Fibroblast of mammary gland (primary cell): ENCODE data around the gene ZFC3H1.

Experiments used
- DNase-seq: peaks from one replicate; pipeline ENCODE4 v3.0.0-alpha.2; 2010; ENCODE audit warnings: low read depth
- H3K4me3 ChIP-seq: 2 replicates; pipeline ENCODE4 v1.5.1; 2011; ENCODE audit warnings: low read depth, mild to moderate bottlenecking, low read length, moderate library complexity; ENCODE audit not compliant: control insufficient read depth
- TF ChIP-seq, protein P1 (sequence below): conservative IDR thresholded peaks from 2 replicates; pipeline ENCODE4 v1.5.1; 2011; ENCODE audit warnings: low read depth, low read length, inconsistent platforms; ENCODE audit not compliant: control insufficient read depth, insufficient read depth

The ZFC3H1 gene

DNA sequence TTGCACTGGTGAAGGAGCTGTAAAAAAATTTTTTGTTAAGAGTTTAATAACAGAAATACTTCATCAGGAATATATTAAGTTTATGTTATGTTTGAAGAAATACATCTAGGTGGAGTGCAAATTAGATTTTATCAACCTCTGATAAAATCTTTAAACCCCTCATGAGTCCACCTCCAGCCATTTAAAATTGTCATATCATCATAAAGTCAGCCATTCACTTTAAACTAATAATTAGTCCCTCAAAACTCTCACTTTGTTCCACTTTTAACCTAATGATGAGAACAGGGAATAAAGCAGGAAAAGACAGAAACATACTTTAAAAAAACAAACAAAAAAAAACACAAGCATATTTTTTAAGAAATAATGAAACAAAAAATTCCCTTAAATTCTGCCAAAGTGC, 25.1 kb downstream of the ZFC3H1 start:
- no peak overlapping the region for H3K4me3 ChIP-seq
- DNase-seq, result no peak
- TF ChIP-seq, protein P1, sequence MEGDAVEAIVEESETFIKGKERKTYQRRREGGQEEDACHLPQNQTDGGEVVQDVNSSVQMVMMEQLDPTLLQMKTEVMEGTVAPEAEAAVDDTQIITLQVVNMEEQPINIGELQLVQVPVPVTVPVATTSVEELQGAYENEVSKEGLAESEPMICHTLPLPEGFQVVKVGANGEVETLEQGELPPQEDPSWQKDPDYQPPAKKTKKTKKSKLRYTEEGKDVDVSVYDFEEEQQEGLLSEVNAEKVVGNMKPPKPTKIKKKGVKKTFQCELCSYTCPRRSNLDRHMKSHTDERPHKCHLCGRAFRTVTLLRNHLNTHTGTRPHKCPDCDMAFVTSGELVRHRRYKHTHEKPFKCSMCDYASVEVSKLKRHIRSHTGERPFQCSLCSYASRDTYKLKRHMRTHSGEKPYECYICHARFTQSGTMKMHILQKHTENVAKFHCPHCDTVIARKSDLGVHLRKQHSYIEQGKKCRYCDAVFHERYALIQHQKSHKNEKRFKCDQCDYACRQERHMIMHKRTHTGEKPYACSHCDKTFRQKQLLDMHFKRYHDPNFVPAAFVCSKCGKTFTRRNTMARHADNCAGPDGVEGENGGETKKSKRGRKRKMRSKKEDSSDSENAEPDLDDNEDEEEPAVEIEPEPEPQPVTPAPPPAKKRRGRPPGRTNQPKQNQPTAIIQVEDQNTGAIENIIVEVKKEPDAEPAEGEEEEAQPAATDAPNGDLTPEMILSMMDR, result no peak

GRCh38 chr12:71636704-71637115, 26.9 kb downstream of the ZFC3H1 start:
- DNase-seq, result peak; percentile 79
- no peak overlapping the region for H3K4me3 ChIP-seq
- TF ChIP-seq, protein P1, result peak; percentile 89

DNA sequence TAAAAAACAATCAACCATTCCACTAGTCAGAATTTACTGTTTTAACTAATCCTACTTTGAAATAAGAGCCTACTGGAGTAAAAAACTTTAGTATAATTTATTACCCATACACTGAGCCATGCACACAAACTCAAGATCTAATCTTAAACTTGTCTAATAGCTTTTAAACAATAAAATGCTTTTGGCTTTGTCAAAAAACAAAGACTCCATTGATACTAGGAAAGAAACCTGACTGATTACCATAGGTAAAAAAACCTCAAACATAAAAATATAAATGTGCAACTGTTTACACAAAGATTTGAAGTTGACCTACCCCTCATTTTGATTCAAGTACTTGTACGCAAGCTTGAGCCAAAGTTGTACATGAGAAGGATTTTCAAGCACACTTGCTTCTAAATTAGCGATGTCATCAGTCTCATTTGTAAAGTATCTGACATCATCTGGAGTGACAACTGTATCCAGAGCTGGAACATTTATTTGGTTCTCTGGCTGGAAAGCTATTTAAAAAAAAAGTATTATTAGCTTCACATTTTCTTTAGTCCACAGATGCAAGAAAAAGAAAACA, 36.1 kb downstream of the ZFC3H1 start:
- H3K4me3 ChIP-seq, result no peak overlapping the region
- no peak for DNase-seq
- TF ChIP-seq, protein P1, result no peak

- DNase-seq, result peak; percentile 38
- H3K4me3 ChIP-seq, result no peak overlapping the region
- TF ChIP-seq, protein P1, result no peak
These were observed 36.9 kb downstream of the ZFC3H1 start for GRCh38 chr12:71626768-71627167.

- no peak for DNase-seq
- TF ChIP-seq, protein P1, result no peak
- H3K4me3 ChIP-seq, result no peak overlapping the region
These were observed 37.5 kb downstream of the ZFC3H1 start for GRCh38 chr12:71626098-71626497.

DNA sequence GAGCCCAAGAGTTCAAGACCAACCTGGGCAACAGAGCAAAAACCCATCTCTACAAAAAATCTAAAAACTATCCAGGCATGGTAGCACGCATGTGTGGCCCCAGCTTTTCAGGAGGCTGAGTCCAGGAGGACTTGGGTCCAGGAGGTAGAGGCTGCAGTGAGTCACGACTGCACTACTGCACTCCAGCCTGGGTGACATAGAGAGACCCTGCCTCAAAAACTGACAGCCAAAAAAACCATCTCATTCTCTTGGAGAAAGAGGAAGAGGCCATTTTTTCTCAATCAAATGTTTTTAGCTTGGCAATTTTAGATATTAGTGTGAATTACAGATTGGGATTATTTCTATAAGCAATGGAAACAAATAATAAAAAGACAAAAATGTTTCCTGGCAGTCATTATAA, 38.2 kb downstream of the ZFC3H1 start:
- H3K4me3 ChIP-seq, result no peak overlapping the region
- TF ChIP-seq, protein P1, result no peak
- no peak for DNase-seq

- TF ChIP-seq, protein P1, result no peak
- DNase-seq, result no peak
These were observed 41.7 kb downstream of the ZFC3H1 start for GRCh38 chr12:71621938-71622337.

More at GRCh38 chr12:71621938-71622337, 41.7 kb downstream of the ZFC3H1 start:
- no peak overlapping the region for H3K4me3 ChIP-seq
